GM18907 (cell line): ENCODE data around the gene ZNF766.
"Not testable (repeated sequence)": the region's sequence is repeated elsewhere in the genome, so short reads cannot be mapped to it uniquely, and the experiment has no call there.

Experiments
- ATAC-seq: cut with Tn5 transposase; IDR thresholded peaks from one replicate; pipeline ENCODE4 v1.9.1; 2021; ENCODE audit warnings: mild to moderate bottlenecking, moderate library complexity; ENCODE audit not compliant: unreplicated experiment

Gene ZNF766

GRCh38 chr19:52274191-52274590 is 4.8 kb downstream of the ZNF766 start:
- ATAC-seq: no peak

- ATAC-seq: no peak
Observed at GRCh38 chr19:52275988-52276387, 6.6 kb downstream of the ZNF766 start.

DNA sequence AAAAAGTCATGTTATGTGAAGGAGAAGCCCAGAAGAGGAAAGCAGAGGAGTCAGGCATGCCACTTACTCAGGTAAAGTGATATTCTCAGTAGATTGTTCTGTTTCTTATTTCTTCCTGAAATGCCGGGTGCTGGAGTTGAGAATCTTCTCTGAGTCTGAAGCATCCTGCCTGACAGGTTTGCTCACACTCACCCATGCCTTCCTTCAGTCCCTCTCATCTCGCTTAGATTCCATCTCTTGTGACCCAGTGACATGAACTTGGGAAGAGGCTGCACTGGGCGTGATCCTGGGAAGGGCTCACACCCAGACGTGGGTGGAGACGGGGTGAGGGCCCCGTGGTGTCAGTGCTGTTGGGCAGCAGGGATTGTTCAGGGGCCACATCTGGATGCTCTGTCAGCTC is 8.1 kb downstream of the ZNF766 start:
- no peak for ATAC-seq

DNA sequence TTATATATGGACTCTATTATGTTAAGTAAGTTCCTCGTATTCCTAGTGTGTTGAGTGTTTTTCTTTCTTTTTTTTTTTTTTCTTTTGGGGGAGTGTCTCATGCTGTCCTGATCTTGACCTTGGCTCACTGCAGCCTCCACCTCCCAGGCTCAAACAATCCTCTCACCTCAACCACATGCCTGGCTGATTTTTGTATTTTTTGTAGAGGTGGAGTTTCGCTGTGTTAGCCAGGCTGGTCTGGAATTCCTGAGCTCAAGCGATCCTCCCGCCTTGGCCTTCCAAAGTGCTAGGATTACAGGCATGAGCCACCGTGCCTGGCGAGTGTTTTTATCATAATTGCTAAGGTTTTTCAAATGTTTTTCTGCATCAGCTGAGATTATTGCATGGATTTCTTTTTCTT is 16.9 kb downstream of the ZNF766 start:
- ATAC-seq: no peak

DNA sequence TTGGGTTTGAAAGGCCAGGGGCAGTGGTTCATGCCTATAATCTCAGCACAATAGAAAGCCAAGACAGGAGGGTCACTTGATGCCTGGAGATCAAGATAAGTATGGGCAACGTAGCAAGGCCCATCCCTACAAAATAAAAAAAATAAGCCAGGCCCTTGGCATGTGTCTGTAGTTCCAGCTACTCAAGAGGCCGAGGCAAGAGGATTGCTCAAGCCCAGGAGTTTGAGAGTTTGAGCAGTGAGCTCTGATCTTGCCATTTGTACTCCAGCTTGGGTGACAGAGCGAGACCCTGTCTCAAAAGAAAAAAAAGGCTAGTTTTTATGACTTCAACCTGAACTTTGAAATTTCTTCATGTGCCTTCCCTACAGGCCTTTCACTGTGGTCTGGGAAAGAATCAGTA is 22.4 kb downstream of the ZNF766 start:
- no peak for ATAC-seq

- ATAC-seq: not testable (repeated sequence)
Observed at GRCh38 chr19:52292946-52293345, 23.6 kb downstream of the ZNF766 start.

- no peak for ATAC-seq
Observed at GRCh38 chr19:52296400-52296772, 27.0 kb downstream of the ZNF766 start.

DNA sequence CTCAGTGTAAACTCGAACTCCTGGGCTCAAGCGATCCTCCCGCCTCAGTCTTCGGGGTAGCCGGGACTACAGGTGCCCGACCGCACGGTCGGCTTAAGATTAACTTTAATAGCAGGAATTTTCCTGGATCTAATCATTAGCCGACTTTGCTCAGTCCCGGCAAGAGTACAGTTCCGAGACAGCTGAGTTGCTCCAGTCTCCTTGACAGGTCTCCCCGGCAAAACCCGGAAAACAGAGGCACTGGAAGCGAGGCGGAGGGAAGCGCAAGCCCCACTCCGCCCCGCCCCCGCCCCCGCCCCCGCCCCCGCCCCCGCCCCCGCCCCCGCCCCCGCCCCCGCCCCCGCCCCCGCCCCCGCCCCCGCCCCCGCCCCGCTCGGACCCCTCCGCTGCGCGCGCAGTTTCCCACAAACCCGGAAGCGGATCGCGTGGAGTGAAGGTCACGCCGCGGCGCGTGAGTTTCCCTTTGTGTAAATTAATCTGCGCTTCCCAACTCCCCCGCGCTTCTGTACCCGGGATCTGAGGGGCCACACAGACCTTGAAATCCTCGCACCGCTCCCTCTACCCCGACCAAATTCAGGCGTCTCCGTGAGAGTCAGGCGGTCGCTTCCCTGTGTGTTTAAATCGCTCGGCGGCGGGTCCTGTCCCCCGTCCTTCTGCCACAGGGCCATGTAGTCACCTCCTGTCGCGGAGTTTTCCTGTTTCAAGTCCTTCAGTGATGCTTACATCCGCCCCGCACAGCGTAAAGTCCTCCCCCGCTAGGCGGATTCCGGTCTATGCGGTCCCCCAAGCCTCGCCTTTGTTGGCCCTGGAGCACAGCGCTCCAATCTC is 27.6 kb downstream of the ZNF766 start, which contains the start of gene ZNF480:
Gene ZNF480, plus strand, starts transcription at position 397 of the 828 bp plus-strand sequence. CDS start 3,244 bp downstream, outside the sequence.
- ATAC-seq: peak; percentile 61

DNA sequence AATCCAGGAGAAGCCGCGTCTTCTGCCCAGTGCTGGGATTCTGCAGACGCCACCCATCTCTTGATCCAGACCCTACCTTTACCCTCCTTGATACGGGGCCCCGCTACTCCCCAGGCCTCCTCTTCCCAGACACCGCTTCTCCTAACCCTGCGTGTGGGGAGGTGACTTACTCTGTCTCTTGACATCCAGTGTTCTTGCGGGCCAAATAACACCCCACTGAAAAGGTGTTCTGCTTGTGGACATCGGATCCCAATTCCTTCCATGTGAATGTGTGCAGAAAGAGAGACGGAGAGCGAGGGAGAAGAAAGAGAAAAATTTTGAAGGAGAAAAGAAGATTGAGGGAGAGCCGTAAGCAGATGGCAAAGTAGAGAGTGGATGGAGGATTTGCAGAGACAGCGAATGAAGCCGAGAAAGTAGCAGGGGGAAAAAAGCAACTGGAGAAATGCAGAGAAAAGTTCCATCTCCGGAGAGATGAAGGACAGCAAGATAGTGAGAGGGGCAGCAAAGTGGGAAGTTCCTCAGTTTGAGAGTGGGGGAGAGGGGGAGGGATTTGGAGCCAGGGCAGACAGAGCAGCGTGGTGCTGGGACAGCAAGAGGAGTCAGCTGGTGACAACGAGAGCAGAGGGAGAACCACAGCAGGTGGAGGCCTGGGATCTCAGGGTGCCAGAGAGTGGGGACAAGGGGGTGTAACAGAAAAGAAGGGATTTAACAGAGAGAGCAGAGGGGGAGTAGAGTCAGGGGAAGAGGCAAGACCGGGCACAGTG is 28.4 kb downstream of the ZNF766 start:
- ATAC-seq: peak; percentile 15

GRCh38 chr19:52307275-52307674 is 37.9 kb downstream of the ZNF766 start:
- no peak for ATAC-seq

GRCh38 chr19:52322429-52322828 is 53.0 kb downstream of the ZNF766 start:
- ATAC-seq: no peak

- ATAC-seq: no peak
Observed at GRCh38 chr19:52331757-52332156, 62.4 kb downstream of the ZNF766 start.

GRCh38 chr19:52335768-52336116 is 66.4 kb downstream of the ZNF766 start:
- peak; percentile 24 for ATAC-seq

DNA sequence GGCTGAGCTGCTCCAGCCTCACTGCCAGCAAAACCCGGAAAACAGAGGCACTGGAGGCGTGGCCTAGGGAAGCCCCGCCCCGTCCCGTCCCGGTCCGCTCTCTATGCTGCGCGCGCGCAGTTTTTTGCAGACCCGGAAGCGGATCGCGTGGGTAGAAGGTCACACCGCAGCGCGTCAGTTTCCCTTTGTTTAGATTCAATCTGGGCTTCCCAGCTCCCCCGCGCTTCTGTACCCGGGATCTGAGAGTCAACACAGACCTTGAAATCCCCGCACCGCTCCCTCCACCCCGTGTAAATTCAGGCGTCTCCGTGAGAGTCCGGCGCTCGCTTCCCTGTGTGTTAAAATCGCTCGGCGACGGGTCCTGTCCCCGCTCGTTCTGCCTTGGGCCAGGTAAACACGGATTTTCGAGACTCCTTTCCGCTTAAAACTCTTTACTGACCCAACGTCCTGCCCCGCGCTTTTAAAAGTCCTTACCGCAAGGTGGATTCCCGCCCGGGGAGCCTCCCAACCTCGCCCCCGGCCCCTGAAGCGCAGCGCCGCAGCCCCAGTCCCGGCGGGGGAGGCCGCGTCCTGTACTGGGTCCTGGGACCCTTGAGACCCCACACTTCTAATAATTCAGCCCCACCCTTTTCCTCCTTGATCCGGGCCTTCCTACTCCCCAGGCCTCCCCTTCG is 66.9 kb downstream of the ZNF766 start, which contains the start of gene ZNF610:
Gene ZNF610, plus strand, starts transcription at position 127 of the 674 bp plus-strand sequence. CDS start 12,930 bp downstream, outside the sequence.
- peak; percentile 75 for ATAC-seq

GRCh38 chr19:52336791-52337381 is 67.5 kb downstream of the ZNF766 start:
- ATAC-seq: no peak

DNA sequence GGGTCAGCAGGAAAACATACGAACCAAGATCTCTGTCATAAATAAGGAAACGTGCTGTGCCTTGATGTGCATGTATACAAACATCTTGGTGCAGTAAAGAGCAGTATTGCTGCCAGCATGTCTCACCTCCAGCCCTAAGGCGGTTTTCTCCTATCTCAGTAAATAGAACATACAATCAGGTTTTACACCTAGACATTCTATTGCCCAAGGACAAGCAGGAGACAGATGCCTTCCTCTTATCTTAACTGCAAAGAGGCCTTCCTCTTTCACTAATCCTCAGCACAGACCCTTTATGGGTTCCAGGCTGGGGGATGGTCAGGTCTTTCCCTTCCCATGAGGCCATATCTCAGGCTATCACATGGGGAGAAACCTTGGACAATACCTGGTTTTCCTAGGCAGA is 69.6 kb downstream of the ZNF766 start:
- ATAC-seq: not testable (repeated sequence)

- ATAC-seq: no peak
Observed at GRCh38 chr19:52343548-52343947, 74.2 kb downstream of the ZNF766 start.

- ATAC-seq: no peak
Observed at GRCh38 chr19:52345162-52345561, 75.8 kb downstream of the ZNF766 start.
